HL-60 (cell line): ENCODE results near the gene DBN1.

Experiments used
- GABPA ChIP-seq: IDR thresholded peaks from 2 replicates; pipeline ENCODE4 v1.6.1; 2012; ENCODE audit warnings: low read depth
- POLR2AphosphoS5 ChIP-seq: IDR thresholded peaks from 2 replicates; pipeline ENCODE4 v1.6.1; 2012; ENCODE audit warnings: low read depth
- TF ChIP-seq, protein P1 (sequence below): IDR thresholded peaks from one replicate; pipeline ENCODE4 v1.5.1; 2011; ENCODE audit warnings: low read length, control low read depth, inconsistent platforms; ENCODE audit not compliant: insufficient read depth
- TF ChIP-seq, protein P2 (sequence below): IDR thresholded peaks from 2 replicates; pipeline ENCODE4 v1.6.1; 2012; ENCODE audit warnings: low read depth; ENCODE audit not compliant: insufficient replicate concordance

DNA sequence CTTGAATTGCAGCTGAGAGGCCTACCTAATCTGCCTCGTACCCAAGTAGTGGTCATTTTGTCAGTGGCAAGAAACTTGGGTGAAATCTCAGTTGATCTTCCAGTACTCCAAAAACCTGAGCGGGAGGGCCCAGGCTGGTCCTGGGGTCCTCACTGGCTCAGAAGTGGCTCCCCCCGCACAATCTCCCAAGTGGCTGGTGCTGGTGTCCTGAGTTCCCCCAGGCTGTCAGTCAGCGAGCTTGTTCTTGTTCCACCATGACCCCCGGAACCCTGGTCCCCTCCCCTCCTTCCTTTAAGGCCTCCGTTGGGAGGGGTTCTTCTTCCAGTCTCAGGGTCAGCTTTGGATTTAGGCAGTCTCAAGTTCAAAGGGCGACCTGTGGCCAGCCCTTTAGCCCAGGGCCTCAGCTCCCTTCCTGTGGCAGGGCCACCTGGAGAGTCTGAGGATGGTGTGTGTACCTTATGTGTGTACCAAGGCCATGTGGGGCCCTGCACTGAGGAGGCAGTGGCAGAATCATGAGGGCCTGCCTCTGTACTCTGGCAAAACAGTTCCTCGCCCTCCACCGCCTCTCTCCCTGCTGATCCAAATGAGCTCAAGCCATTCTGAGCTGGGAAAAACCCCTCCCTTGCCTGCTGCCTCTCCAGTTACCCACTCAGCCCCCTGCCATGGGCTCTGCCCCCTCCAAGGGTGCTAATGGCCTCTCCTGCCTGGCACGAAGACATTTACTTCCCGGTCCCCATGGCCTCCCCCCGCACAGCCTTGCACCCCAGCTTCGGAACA is 4.5 kb upstream of the DBN1 start:
- TF ChIP-seq, protein P1, sequence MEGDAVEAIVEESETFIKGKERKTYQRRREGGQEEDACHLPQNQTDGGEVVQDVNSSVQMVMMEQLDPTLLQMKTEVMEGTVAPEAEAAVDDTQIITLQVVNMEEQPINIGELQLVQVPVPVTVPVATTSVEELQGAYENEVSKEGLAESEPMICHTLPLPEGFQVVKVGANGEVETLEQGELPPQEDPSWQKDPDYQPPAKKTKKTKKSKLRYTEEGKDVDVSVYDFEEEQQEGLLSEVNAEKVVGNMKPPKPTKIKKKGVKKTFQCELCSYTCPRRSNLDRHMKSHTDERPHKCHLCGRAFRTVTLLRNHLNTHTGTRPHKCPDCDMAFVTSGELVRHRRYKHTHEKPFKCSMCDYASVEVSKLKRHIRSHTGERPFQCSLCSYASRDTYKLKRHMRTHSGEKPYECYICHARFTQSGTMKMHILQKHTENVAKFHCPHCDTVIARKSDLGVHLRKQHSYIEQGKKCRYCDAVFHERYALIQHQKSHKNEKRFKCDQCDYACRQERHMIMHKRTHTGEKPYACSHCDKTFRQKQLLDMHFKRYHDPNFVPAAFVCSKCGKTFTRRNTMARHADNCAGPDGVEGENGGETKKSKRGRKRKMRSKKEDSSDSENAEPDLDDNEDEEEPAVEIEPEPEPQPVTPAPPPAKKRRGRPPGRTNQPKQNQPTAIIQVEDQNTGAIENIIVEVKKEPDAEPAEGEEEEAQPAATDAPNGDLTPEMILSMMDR, result no peak
- TF ChIP-seq, protein P2, sequence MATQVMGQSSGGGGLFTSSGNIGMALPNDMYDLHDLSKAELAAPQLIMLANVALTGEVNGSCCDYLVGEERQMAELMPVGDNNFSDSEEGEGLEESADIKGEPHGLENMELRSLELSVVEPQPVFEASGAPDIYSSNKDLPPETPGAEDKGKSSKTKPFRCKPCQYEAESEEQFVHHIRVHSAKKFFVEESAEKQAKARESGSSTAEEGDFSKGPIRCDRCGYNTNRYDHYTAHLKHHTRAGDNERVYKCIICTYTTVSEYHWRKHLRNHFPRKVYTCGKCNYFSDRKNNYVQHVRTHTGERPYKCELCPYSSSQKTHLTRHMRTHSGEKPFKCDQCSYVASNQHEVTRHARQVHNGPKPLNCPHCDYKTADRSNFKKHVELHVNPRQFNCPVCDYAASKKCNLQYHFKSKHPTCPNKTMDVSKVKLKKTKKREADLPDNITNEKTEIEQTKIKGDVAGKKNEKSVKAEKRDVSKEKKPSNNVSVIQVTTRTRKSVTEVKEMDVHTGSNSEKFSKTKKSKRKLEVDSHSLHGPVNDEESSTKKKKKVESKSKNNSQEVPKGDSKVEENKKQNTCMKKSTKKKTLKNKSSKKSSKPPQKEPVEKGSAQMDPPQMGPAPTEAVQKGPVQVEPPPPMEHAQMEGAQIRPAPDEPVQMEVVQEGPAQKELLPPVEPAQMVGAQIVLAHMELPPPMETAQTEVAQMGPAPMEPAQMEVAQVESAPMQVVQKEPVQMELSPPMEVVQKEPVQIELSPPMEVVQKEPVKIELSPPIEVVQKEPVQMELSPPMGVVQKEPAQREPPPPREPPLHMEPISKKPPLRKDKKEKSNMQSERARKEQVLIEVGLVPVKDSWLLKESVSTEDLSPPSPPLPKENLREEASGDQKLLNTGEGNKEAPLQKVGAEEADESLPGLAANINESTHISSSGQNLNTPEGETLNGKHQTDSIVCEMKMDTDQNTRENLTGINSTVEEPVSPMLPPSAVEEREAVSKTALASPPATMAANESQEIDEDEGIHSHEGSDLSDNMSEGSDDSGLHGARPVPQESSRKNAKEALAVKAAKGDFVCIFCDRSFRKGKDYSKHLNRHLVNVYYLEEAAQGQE, result no peak
- TF ChIP-seq GABPA (no peak), POLR2AphosphoS5 (no peak)
